KOPT-K1 (cell line): ENCODE data around the gene CAMTA1.

Experiments used
- H3K27ac ChIP-seq: fragments of 200-600 bp; sonication (generic); 2 replicates; pipeline ENCODE4 v1.5.1; 2016; ENCODE audit warnings: antibody characterized with exemption, mild to moderate bottlenecking, low read depth, low read length; ENCODE audit not compliant: poor library complexity, severe bottlenecking
- H3K36me3 ChIP-seq: fragments of 200-600 bp; sonication (generic); 2 replicates; pipeline ENCODE4 v1.5.1; 2017; ENCODE audit warnings: antibody characterized with exemption, mild to moderate bottlenecking, low read length, moderate library complexity; ENCODE audit not compliant: insufficient read depth
- H3K9me3 ChIP-seq: fragments of 200-600 bp; sonication (generic); 2 replicates; pipeline ENCODE4 v1.5.1; 2017; ENCODE audit warnings: antibody characterized with exemption, low read length, mild to moderate bottlenecking; ENCODE audit not compliant: insufficient read depth, poor library complexity, severe bottlenecking

CAMTA1 gene

DNA sequence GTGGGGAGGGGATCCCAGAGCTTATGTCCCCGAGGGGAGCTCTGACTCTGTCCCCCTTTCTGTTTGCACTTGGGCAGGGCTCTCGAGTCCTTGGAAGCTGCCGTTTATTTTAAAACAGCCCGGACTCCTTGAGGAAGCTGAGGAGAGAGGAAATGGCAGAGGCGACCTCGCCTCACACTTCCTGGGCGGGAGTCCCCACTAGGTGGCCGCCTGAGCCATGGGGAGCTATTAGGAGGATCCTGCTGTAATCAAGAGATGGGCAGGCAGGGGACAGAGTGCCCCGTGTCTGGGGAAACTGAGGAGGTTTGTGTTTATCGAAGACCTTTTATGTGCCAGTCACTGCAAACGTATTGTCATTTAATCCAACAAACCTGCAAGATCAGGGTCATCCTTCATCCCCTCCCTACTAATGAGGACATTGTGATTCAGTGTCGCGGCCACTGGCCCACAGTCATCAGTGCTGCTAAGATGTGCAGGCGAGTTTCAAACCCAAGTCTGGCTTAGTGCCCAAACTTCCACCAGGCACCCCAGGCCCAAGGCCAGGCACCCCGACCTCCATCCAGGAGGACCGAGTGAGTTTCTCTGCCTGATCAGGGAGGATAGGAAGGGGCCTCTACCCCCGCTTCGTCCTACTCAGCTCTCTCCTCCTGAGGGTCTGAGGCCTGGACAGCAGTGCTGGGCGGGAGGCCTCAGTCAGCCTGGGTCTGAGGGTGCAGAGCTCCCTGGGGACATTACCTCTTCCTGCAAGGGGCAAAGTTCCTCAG, 669.0 kb downstream of the CAMTA1 start:
- H3K9me3 ChIP-seq: no peaks in the 10 kb centered on the region
- H3K27ac ChIP-seq: no peak overlapping the region
- H3K36me3 ChIP-seq: no peaks in the 10 kb centered on the region

DNA sequence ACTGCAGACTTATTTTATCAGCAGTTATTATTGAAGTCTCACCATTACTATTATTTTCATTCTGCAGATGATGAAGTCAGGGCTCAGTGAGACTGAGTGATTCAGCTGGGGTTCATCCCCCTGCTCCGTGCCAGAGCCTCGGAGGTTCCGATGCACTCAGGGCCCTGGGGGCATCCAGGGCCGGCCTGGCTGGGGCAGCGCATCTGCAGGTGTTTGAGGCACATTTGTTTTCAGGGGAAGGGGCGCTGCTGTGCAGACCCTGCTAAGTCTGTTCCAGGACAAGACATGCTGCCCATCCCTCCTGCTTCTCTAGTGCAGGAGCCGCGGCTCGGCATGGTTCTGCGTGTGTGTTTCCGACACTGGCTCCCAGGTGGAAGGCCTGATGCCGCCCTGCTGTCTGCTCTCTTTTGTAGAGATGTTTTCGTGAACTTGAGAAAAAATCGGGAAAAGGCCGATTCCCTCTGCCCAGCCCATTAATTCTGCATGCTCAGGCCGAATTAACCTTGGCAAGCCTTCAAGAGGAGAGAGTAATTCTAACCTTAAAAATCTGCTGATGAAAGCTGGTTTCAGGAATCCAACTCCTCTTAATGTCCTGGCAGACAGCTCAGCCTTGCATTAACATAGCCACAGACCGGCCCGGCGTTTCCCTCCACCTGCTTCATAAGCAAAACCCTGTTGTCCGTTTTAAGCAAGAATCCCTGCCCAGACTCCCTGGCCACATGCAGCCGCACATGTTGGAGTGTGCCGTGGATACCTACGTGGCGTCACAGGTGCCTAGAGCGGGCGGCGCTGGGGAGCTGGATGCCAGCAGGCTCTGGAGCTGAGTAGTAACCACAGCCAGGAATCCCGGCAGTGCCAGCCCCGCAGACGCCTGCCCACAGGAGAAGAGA, 669.9 kb downstream of the CAMTA1 start:
- Histone ChIP-seq H3K9me3 (no peaks in the 10 kb centered on the region), H3K27ac (no peak overlapping the region)

DNA sequence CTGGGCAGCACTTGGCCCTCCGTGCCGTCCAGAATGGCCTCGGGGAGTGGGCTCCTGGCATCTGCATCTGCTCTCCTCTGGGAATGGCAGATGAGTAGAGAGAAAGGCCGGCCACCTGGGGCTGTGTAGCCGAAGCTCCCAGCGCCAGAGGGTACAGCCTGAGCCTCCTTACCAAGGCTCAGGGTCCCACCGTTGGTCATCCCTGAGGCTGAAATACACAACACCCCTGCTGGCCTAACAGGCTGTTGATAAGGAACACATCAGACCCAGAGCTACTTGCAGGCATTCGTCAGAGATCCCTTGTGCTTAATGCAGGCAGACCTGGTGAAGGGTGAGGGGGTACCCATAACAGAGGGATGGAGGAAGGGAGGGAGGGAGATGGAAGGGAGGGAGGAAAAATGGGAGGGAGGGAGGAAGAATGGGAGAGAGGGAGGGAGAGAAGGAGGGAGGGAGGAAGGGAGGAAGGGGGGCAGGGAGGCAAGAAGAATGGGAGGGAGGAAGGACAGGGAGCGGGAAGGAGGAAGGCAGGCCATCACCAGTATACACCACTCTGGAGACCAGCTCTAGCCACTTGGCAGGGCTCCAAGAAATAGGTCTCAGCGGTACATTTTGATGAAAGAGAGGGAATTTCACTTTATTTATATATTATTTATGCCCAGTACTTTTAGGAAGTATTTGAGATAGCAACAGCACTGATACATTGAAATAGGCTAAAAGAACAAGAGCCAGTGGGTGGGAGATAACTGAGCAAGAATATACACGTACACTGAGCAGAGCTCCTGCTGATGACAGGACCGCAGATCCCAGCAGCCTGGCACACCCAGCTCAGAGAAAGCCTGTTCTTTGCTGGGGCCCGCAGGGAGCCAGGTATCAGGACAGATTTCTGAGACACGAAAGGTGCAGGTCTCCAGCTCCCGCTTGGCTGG, 670.8 kb downstream of the CAMTA1 start:
- H3K9me3 ChIP-seq: no peaks in the 10 kb centered on the region
- H3K36me3 ChIP-seq: no peaks in the 10 kb centered on the region
- no peak overlapping the region for H3K27ac ChIP-seq

More for the DNA sequence above, 669.9 kb downstream of the CAMTA1 start:
- H3K36me3 ChIP-seq: no peaks in the 10 kb centered on the region

DNA sequence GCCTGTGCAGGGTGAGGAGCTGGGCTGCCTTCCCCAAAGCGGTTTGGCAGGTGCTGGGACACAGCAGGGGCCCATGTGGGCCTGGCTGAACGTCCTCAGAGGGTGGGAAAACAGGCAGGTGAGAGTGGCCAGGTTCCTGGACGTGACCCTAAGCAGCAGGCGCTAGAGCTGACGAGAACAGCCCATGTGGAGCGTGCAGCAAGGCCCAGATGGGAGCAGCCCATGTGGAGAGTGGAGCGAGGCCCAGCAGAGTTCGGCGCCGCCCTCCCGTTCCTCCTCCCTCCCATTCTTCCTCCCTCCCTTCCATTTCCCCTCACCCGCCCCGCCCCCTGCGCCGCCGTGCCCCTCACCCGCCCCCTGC, 671.4 kb downstream of the CAMTA1 start:
- H3K27ac ChIP-seq: no peak overlapping the region
- H3K9me3 ChIP-seq: no peaks in the 10 kb centered on the region
- H3K36me3 ChIP-seq: no peaks in the 10 kb centered on the region

DNA sequence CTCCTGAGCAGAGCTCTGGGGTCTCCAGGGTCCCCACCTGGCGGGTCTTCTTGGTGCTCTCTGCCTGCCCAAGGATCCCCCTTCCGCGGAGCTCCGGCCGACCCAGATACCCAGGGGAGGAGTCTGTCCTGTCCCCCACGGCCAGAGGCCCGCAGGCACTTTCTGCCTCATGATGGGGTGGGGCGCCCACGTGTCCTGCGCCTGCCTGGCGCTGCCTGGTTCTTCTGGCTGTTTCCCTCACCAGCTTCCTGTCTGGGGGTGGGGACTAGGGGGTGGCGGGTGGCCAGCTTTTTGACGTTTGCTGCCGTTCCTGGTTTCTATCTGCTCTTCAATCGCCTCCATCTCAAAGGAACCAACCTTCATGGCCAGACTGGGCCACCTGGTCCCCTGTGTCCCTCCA, 672.6 kb downstream of the CAMTA1 start:
- Histone ChIP-seq H3K27ac (no peak overlapping the region), H3K9me3 (no peaks in the 10 kb centered on the region), H3K36me3 (no peaks in the 10 kb centered on the region)

DNA sequence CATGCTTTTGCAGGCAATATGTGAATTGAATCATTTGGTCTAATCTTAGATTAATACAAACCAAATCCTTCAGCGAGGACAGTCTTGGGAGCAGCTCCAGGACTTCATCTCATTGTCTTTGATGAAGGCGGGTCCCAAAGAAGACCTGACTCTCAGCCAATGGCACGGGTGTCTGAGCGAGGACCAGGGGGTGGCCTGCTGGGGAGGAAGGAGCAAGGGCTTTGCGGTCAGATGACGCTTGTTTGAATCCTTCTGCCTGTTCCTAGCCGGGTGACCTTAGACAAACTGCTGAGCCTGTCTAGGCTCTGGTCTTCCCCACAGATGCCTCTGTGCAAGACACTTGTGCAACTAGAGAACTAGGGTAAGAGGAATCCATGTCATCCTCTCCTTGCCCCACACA, 673.7 kb downstream of the CAMTA1 start:
- H3K27ac ChIP-seq: no peak overlapping the region
- no peaks in the 10 kb centered on the region for H3K9me3 ChIP-seq
- no peaks in the 10 kb centered on the region for H3K36me3 ChIP-seq

DNA sequence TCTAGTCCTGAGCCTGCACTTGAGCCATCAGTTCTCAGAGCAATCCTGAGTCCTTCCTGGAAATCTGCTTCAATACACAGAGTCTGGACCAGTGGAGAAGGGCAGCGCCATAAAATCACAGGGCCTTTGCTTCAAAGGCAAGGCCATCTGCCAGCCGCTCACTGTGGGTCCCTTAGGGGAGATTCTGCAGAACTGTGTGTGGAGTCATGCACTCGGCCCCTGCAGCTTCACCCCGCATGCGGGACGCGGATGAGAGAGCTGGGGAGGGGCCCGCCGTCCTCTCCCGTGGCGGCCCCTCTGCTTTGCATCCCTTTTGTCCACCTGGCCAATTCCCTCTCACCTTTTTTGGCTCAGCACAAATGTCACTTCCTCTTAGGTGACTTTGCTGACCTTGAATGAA, 674.7 kb downstream of the CAMTA1 start:
- H3K27ac ChIP-seq: no peak overlapping the region
- no peaks in the 10 kb centered on the region for H3K36me3 ChIP-seq
- no peaks in the 10 kb centered on the region for H3K9me3 ChIP-seq

DNA sequence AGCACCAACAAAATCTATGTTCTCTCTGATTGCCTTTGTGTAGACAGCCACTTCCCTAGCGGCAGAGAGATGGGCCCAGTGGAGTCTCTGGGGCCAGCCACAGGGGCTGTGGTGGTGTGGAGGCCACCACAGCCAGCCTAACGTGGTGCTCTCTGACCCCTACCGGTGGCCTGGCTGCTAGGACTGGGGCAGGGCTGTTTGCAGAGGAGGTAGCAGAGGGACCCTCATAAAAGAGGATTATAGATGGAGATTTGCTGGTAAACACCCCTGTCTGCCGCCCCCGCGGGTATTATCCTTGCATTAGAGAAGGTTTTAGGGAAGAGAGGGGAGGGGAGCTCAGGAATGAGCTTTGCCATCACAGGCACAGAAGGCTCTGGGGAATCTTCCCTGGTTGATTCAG, 675.6 kb downstream of the CAMTA1 start:
- Histone ChIP-seq H3K36me3 (no peaks in the 10 kb centered on the region), H3K9me3 (no peaks in the 10 kb centered on the region), H3K27ac (no peak overlapping the region)

DNA sequence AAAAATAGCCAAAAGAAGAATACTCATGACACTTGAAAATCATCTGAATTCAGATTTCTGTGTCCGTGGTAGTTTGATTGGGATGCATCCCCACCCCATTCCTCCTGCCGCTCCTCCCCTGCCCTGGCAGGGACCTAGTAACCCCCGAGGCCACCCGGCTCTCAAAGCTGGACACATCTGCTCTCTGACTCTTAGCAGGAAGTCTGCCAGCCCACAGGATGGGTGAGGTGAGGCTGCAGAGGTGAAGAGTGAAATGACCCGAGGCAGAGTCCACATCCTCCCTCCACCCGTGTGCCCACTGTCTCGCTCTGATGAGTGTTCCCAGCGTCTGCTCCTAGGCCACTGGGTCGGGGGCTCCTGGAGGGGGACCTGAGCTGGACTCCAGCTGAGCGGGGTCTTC, 677.4 kb downstream of the CAMTA1 start:
- no peaks in the 10 kb centered on the region for H3K36me3 ChIP-seq
- no peak overlapping the region for H3K27ac ChIP-seq
- no peaks in the 10 kb centered on the region for H3K9me3 ChIP-seq

DNA sequence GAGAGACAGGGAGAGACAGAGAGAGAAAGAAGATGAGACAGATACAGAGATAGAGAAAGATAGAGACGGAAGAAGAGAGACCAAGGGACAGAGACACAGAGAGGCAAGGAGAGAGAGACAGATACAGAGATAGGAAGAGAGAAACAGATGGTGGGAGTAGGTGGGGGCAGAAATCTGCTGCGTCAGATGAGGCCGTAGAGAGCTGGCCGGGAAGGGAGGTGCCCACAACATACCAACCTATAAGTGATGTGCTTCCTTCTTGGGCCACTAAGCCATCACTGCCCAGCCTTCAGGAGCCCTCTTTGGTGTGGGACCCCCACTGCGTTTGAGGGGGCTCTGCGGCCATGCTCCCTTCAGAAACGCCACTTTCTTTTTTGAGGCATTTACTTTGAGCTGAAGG, 678.3 kb downstream of the CAMTA1 start:
- Histone ChIP-seq H3K36me3 (no peaks in the 10 kb centered on the region), H3K27ac (no peak overlapping the region)

DNA sequence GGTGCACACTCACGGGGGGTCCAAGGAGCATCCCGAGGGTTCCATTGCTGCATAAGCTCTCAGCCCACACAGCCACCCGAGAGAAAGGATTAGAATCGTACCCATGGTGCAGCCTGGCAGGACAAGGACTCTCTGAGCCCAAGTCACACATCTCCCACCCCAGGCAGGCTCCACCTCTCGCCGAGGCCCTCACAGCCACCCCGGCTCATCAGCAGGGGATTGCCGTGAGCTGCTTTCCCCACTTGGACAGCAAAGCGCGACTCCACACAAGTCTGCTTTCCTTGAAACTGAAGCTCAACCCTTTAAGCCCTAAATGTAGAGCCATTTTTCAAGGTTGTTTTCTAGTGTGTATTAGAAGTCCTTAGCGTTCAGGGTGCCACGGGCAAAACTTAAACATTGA, 679.5 kb downstream of the CAMTA1 start:
- H3K9me3 ChIP-seq: no peaks in the 10 kb centered on the region
- no peak overlapping the region for H3K27ac ChIP-seq
- no peaks in the 10 kb centered on the region for H3K36me3 ChIP-seq

More for the DNA sequence above, 678.3 kb downstream of the CAMTA1 start:
- no peaks in the 10 kb centered on the region for H3K9me3 ChIP-seq

DNA sequence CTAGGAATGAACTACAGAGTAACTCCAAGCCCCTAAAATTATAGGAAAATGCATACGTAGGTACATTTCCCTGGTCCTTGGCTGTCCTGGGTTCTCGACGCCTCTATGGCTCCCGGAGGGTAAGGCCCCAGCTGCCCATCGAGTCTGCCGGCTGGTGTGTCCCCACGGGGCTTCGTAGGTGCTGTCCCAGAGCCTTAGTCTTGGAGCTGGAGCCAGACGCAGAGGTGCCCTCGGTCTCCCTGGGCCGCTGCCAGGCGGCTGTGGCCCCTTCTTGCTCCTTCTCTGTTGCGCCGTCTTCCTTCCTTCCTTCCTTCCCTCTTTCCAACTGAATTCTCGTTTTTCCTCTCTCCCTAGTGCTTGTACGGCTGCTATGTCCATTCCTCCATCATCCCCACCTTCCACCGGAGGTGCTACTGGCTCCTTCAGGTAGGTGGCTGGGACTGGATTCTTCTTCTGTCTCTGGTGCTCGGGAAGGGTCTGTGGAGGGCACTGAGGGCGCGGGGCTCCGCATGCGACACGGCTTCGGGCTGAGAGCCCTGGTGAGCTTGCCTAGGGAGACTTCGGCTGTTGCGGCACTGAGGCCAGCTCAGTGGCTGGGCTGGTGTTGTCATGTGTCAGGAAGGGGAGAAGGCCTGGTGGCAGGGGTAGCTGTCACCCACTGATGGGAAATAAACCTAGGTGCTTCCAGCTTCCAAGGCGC, 682.4 kb downstream of the CAMTA1 start:
- no peak overlapping the region for H3K27ac ChIP-seq
- H3K36me3 ChIP-seq: no peaks in the 10 kb centered on the region
- no peaks in the 10 kb centered on the region for H3K9me3 ChIP-seq

DNA sequence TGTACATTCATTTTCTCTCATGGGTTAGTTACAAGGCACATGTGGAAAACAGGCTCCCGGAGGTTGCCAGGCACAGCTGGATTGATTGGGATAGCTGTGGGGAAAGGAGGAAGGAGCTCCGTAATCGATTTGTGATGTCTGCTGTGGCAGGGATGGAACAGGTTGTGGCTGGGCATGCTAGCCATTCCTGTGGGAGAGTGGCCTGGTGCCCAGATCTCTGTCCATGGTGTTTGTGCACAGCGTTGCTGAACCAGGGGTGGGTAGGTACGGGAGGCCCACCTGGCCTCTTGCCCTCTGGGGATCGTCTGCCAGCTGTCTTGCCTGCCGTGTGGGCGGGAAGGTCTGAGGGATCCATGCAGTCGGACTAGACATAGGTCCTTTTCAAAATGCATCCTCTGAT, 683.0 kb downstream of the CAMTA1 start:
- no peaks in the 10 kb centered on the region for H3K36me3 ChIP-seq
- H3K9me3 ChIP-seq: no peaks in the 10 kb centered on the region
- H3K27ac ChIP-seq: no peak overlapping the region

DNA sequence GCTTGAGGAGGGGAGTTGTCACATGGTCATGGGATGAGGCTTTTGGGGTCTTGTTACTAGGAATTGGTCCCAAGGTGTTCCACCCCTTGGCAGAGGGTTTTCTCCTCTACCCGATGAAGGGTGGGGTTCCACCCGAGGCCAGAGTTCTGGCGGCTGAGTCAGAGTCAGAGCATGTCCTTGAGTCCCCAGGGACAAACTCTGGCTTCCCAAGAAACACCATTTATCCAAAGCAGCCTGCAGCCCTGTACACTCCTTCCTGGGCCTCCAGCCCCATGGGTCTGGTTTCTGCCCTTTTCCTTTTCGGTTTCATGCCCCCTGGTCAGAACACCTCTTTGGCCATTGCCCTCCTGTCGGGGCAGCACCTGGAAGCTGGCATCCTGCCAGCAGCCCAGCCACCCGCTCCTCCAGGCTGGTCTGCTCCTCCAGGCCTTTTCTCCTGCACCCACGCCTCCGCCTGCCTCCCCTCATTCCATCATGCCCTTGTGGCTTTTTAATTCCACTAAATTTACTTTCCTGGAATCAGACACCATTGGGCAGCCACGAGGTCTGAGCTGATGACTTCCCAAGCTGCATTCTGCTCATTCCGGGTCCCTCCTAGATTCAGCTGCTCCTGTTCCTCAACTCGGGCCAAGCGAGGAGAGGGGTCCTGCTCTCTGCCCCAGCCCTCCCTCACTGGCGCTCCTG, 684.1 kb downstream of the CAMTA1 start:
- Histone ChIP-seq H3K36me3 (no peaks in the 10 kb centered on the region), H3K27ac (no peak overlapping the region), H3K9me3 (no peaks in the 10 kb centered on the region)
